NCI-H82 treated with DMSO at 0.1 percent for 48 hours (cell line): ENCODE results near the gene CCDC201.
A peak's percentile ranks its signal among the peaks of the same experiment; 100 is the strongest.

Source experiments
- DNase-seq: peaks from one replicate; lab custom pipeline; 2025; ENCODE audit not compliant: unreplicated experiment; lab: John Stamatoyannopoulos, UW

Gene CCDC201, protein sequence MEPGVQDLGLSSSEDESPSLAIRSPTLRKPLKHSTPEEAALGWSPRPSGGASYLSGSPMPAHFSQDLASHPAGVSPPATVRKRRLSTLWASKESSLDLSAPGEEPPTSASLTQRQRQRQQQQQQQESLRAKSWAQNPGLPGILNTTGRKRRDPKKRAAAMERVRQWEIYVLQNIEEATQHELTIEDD

GRCh38 chr7:45873035-45873354 is at the start of gene CCDC201:
Gene CCDC201, minus strand, starts transcription at chr7:45873082. Its CDS starts 75 bp downstream, at chr7:45873007.
- DNase-seq = no peak

GRCh38 chr7:45921699-45922519 is 49.0 kb upstream of the CCDC201 start:
- peak; percentile 34 for DNase-seq

DNA sequence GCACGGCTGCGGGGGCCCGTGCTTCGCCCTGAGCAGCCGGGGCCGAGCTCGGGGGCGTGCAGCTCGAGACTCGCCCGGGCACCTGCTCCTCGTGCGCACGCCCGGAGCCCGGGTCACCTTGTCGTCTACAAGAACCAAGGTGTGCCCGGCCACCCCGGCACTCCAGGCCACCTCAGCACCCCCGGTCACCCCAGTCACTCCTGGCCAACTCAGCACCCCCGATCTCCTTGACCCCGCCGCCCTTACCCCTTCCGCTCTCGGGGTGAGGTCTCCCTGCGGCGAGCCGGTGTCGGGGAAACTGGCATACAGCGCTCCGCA is 48.5 kb upstream of the CCDC201 start:
- DNase-seq = no peak

- no peak for DNase-seq
Observed at GRCh38 chr7:45920502-45921380, 47.9 kb upstream of the CCDC201 start, which contains the start of gene IGFBP3. Gene IGFBP3, minus strand, starts transcription at chr7:45921272. Its CDS starts 132 bp downstream, at chr7:45921140.

DNA sequence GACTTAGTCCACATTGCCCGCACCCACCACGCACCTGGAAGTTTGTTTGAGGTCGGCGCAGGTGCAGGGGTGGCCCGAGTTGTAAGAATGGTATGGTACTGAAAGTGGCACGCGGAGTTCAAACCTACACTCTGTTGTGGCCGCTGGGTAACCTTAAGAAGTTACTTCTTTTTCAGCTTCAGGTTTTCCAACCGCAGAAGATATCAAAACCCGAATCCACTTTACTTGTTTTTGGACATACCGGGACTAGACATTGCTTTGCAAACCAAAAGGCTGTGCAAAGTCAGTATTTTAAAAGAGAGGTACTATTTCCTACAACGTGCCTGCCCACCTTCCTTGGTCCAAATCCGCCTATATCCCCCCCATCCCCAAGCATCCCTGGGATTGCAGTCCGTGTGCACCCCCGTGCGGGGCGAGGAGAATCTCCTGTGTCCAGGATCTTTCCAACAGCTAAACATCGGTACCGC is 47.1 kb upstream of the CCDC201 start:
- no peak for DNase-seq

- DNase-seq = peak; percentile 51
Observed at GRCh38 chr7:45919231-45919784, 46.4 kb upstream of the CCDC201 start.

DNA sequence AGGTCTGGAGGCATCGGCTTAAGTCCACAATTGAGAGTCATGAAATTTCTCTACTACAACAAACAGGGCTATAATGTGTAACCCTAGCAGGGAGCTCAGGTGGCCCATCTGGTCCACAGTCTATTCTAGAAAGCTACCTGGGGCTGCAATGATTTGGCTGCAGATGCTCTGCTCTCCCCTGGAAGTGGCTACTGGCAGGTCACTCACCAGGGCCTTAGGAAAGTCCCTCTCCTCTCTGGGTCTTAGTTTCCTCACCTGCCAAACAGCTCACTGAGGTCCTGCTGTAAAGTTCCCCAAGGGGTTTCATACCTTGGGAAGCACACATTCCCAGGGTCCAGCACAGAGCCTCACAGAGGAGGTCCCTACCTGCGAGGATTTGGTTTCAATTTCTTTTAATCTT is 45.7 kb upstream of the CCDC201 start:
- DNase-seq = no peak

GRCh38 chr7:45917658-45918057 is 44.8 kb upstream of the CCDC201 start:
- DNase-seq = peak; percentile 35

DNA sequence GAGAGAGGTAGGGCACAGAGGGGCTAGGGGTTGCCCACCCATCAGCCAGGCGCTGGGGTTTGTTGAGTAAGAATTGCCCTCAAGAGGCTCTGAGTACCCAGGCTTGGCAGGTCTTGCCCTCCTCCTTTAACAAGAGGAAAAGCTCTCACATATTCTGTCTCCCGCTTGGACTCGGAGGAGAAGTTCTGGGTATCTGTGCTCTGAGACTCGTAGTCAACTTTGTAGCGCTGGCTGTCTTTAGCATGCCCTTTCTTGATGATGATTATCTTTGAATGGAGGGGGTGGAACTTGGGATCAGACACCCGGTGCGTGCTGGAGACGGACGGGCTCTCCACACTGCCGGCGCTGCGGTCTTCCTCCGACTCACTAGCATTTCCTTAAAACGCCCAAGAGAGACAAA is 44.2 kb upstream of the CCDC201 start:
- DNase-seq = no peak

- no peak for DNase-seq
Observed at GRCh38 chr7:45915606-45916005, 42.7 kb upstream of the CCDC201 start.

DNA sequence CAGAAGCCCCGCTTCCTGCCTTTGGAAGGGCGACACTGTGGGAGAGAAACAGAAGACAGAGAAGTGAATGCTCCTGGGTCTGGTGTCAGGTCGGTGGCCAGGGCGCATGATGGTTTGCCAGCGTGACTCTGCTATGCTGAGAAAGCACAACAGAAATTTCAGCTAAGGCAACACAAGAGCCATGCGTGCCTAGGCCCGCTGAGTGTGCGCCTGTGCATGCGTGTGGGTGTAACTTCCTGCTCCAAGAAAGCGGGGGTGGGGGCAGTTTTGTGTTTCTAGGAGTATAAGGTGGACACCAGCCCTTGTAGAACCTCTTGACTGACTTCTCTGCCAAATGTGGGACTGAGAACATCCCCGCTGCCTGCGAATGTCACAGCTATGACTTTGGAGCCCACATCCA is 42.0 kb upstream of the CCDC201 start:
- no peak for DNase-seq

- no peak for DNase-seq
Observed at GRCh38 chr7:45912972-45913371, 40.1 kb upstream of the CCDC201 start.

DNA sequence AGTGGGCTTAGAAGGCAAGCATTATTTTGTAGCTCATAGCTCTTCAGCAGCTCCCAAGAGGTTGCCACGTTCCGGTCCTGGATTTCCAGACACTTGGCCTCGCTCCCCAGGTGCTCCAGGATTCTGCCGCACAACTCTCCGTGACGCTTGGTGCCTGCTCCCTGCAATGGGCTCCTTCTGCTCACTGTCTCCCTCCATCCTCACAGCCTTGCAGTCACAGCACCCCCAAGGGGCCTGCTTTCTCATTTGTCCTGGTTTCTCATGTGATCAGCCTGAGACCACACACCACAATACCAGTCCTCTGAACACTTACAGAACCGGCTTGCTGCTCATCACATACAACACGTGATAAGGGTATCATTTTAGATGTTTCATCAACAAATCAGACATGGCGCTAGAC is 38.4 kb upstream of the CCDC201 start:
- no peak for DNase-seq

- no peak for DNase-seq
Observed at GRCh38 chr7:45910855-45911254, 38.0 kb upstream of the CCDC201 start.

DNA sequence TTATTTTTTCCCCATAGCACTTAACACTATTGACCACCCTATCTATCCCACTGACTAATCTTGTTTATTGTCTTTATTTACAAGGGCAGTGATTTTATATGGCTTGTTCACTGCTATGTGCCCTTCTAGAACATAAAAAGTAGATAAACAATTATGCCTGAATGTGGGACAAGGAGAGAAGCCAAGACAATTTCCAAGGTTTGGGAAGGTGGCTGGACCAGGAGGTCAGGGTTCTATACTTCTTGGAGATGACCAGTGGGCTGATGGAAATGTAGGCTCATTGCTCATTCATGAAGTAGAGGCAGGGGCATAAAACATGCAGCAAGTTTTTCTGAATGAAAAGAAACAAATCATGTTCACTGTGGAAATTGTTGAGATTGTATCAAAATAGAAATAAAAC is 36.7 kb upstream of the CCDC201 start:
- DNase-seq = no peak

DNA sequence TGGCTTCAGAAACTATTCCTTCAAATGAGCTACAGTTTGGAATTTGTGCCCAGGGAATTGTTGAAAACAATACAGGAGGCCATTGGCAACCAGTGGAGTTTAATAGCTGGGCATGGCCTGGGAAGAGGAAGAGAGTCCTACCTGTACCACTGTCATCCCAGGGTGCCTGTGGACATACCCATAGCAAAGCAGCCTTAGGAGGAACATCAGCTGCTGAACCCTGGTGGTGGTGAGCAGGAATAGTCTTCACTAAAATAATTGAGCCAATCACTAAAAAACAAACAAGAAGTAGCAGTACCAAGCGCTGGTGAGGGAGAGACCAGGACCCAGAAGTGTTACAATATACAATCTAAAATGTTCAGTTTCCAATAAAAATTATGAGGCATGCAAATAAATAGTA is 29.9 kb upstream of the CCDC201 start:
- no peak for DNase-seq

GRCh38 chr7:45901566-45901965 is 28.7 kb upstream of the CCDC201 start:
- no peak for DNase-seq

DNA sequence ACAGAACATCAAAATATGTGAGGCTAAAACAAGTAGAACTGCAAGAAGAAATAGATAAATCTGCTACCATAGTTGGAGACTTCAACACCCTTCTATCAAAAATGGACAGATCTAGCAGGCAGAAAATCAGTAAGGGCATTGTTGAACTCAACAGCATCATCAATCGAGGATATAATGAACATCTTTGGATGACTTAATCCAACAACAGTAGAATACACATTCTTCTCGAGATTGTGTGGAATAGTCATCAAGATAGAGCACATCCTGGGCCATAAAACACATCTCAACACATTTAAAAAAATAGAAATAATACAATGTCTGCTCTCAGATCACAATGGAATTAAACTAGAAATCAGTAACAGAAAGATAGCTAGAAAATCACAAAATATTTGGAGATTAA is 25.3 kb upstream of the CCDC201 start:
- DNase-seq = no peak

- DNase-seq = no peak
Observed at GRCh38 chr7:45897042-45897690, 24.3 kb upstream of the CCDC201 start.

DNA sequence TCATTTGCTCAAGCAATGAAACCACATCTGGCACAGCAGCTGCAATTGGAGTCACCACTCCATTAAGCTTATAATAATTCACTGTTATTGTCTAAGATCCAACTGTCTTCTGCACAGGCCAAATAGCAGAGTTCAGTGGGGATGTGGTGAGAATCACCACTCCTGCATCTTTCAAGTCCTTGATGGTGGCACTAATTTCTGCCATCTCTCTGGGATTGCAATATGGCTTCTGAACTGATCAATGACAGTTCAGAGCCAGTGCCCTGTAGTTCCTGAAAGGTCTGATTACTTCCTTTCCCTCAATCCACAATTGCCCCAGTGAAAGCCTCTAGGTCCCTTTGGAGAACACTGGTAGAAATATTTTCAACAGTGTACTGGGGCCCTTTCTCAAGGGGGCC is 21.8 kb upstream of the CCDC201 start:
- DNase-seq = no peak
